GM15510 (cell line): Measurements from ENCODE around the gene CSAG3.
"Not testable (repeated sequence)": the region's sequence is repeated elsewhere in the genome, so short reads cannot be mapped to it uniquely, and the experiment has no call there.

Experiments used
- POLR2A ChIP-seq: IDR thresholded peaks from 3 replicates; pipeline ENCODE4 v1.6.1; 2011; ENCODE audit warnings: borderline replicate concordance; ENCODE audit not compliant: insufficient read length; ENCODE audit errors: extremely low read depth

CSAG3 gene

DNA sequence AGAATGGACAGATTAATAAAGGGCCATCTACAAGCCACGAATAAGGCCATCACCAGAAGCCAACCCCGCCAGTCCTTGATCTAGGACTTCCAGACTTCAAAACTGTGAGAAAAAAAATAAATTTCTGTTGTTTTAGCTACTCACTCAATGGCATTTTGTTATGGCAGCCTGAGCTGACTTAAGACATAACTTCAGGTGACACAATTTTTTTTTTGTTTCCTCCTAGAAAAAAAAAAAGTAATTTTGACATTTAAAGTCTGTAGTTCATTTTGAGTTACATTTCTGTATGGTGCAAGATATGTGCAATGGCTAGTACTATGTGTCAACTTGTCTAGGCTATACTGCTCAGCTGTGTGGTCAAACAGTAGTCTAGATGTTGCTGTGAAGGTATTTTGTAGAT is at the start of gene CSAG3:
Gene CSAG3, plus strand, starts transcription at position 301 of the 400 bp plus-strand sequence.
- not testable (repeated sequence) for TF ChIP-seq POLR2A

DNA sequence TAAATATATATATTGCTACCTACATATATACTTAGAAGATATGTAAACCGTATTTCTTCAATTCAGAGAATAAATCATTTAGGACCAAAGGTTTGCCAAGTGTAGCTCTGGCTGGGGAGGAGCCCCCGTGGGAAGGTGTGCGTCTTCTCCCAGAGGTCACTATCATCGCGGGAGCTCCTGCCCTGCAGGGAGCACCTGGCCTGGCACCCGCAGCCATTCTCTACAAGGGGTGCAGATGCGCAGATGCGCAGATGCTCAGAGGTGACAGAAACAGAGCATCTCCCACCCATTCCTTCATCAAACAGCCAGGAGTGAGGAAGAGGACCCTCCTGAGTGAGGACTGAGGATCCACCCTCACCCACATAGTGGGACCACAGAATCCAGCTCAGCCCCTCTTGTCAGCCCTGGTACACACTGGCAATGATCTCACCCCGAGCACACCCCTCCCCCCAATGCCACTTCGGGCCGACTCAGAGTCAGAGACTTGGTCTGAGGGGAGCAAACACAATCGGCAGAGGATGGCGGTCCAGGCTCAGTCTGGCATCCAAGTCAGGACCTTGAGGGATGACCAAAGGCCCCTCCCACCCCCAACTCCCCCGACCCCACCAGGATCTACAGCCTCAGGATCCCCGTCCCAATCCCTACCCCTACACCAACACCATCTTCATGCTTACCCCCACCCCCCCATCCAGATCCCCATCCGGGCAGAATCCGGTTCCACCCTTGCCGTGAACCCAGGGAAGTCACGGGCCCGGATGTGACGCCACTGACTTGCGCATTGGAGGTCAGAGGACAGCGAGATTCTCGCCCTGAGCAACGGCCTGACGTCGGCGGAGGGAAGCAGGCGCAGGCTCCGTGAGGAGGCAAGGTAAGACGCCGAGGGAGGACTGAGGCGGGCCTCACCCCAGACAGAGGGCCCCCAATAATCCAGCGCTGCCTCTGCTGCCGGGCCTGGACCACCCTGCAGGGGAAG is 44.9 kb upstream of the CSAG3 start, which contains the start of gene MAGEA2B:
Gene MAGEA2B, plus strand, starts transcription at position 814 of the 973 bp plus-strand sequence. CDS start 2,479 bp downstream, outside the sequence.
- TF ChIP-seq POLR2A, result not testable (repeated sequence)

DNA sequence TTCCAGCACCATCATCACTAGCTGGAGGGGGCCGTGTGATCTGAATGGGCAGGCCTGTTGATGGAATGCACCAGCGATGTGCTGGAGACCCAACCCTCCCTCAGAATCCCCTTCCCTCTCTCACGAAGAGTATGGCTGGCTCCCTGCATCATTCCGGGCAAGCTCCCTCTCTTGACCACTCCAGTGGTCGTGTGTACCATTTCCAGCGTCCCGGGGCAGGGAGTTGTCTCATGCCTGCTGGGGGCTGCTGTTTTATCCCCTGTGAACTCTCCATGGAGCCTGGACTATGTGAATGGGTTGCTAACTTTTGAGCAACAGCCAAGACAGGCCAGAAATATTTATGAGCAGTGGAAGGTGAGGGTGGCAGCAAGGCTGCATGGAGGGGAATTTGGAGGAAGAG is 33.6 kb upstream of the CSAG3 start:
- no peak for TF ChIP-seq POLR2A

DNA sequence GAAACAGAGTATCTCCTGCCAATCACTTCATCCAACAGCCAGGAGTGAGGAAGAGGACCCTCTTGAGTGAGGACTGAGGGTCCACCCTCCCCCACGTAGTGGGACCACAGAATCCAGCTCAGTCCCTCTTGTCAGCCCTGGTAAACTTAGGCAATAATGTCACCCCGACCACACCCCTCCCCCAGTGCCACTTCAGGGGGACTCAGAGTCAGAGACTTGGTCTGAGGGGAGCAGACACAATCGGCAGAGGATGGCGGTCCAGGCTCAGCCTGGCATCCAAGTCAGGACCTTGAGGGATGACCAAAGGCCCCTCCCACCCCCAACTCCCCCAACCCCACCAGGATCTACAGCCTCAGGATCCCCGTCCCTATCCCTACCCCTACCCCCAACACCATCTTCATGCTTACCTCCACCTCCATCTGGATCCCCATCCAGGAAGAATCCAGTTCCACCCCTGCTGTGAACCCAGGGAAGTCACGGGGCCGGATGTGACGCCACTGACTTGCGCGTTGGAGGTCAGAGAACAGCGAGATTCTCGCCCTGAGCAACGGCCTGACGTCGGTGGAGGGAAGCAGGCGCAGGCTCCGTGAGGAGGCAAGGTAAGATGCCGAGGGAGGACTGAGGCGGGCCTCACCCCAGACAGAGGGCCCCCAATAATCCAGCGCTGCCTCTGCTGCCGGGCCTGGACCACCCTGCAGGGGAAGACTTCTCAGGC is 25.6 kb upstream of the CSAG3 start, which contains the start of the genes CSAG1 and MAGEA12:
Gene CSAG1, minus strand, starts transcription at position 461 of the 715 bp plus-strand sequence. CDS start 1,261 bp downstream, outside the sequence.
Gene MAGEA12, plus strand, starts transcription at position 497 of the 715 bp plus-strand sequence. CDS start 2,405 bp downstream, outside the sequence.
- no peak for TF ChIP-seq POLR2A

DNA sequence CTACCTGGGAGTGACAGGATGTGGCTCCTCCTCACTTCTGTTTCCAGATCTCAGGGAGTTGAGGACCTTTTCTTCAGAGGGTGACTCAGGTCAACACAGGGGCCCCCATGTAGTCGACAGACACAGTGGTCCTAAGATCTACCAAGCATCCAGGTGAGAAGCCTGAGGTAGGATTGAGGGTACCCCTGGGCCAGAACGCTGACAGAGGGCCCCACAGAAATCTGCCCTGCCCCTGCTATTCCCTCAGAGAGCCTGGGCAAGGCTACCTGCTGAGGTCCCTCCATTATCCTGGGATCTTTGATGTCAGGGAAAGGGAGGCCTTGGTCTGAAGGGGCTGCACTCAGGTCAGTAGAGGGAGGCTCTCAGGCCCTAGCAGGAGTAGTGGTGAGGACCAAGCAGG is 23.9 kb upstream of the CSAG3 start:
- TF ChIP-seq POLR2A, result no peak

DNA sequence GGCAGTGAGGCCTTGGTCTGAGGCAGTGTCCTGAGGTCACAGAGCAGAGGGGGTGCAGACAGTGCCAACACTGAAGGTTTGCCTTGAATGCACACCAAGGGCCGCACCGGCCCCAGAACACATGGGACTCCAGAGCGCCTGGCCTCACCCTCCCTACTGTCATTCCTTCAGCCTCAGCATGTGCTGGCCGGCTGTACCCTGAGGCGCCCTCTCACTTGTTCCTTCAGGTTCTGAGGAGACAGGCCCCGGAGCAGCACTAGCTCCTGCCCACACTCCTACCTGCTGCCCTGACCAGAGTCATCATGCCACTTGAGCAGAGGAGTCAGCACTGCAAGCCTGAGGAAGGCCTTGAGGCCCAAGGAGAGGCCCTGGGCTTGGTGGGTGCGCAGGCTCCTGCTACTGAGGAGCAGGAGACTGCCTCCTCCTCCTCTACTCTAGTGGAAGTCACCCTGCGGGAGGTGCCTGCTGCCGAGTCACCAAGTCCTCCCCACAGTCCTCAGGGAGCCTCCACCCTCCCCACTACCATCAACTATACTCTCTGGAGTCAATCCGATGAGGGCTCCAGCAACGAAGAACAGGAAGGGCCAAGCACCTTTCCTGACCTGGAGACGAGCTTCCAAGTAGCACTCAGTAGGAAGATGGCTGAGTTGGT is 23.0 kb upstream of the CSAG3 start:
- TF ChIP-seq POLR2A, result no peak

DNA sequence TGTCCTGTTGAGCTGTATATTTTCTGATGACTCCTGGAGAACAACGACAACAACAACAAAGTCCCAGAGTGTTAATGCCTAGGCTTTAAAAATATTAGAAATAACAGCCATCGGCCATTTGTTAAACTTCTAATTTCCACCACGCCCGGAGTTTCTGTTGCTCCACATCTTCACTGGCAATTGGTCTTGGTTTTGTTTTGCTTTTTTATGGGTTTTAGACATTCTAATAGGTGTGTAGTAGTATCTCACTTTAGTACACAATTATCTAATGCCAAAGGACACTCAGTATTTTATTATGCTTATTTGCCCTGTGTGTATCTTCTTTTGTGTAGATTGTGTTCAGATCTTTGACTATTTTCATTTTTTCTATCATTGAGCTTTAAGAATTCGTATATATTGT is 20.5 kb upstream of the CSAG3 start:
- no peak for TF ChIP-seq POLR2A

DNA sequence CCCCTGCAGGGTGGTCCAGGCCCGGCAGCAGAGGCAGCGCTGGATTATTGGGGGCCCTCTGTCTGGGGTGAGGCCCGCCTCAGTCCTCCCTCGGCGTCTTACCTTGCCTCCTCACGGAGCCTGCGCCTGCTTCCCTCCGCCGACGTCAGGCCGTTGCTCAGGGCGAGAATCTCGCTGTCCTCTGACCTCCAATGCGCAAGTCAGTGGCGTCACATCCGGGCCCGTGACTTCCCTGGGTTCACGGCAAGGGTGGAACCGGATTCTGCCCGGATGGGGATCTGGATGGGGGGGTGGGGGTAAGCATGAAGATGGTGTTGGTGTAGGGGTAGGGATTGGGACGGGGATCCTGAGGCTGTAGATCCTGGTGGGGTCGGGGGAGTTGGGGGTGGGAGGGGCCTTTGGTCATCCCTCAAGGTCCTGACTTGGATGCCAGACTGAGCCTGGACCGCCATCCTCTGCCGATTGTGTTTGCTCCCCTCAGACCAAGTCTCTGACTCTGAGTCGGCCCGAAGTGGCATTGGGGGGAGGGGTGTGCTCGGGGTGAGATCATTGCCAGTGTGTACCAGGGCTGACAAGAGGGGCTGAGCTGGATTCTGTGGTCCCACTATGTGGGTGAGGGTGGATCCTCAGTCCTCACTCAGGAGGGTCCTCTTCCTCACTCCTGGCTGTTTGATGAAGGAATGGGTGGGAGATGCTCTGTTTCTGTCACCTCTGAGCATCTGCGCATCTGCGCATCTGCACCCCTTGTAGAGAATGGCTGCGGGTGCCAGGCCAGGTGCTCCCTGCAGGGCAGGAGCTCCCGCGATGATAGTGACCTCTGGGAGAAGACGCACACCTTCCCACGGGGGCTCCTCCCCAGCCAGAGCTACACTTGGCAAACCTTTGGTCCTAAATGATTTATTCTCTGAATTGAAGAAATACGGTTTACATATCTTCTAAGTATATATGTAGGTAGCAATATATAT is 5.0 kb upstream of the CSAG3 start, which contains the start of gene MAGEA2:
Gene MAGEA2, minus strand, starts transcription at position 157 of the 965 bp plus-strand sequence. CDS start 2,479 bp downstream, outside the sequence.
- TF ChIP-seq POLR2A, result not testable (repeated sequence)

DNA sequence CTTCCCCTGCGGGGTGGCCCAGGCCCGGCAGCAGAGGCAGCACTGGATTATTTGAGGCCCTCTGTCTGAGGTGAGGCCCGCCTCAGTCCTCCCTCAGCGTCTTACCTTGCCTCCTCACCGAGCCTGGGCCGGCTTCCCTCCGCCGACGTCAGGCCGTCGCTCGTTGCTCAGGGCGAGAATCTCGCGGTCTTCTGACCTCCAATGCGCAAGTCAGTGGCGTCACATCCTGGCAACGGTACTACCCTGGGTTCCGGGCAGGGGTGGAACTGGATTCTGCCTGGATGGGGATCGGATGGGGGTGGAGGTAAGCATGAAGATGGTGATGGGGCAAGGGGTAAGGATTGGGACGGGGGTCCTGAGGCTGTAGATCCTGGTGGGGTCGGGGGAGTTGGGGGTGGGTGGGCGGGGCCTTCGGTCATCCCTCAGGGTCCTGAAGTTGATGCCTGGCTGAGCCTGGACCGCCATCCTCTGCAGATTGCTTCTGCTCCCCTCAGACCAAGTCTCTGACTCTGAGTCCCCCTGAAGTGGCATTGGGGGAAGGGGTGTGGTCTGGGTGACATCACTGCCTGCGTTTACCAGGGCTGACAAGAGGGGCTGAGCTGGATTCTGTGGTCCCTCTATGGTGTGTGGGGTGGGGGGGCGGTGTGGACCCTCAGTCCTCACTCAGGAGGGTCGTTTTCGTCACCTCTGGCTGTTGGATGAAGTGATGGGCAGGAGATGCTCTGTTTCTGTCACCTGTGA is 10.7 kb downstream of the CSAG3 start, which contains the start of gene MAGEA6:
Gene MAGEA6, minus strand, starts transcription at position 141 of the 741 bp plus-strand sequence. CDS start 2,039 bp downstream, outside the sequence.
- TF ChIP-seq POLR2A, result not testable (repeated sequence)

DNA sequence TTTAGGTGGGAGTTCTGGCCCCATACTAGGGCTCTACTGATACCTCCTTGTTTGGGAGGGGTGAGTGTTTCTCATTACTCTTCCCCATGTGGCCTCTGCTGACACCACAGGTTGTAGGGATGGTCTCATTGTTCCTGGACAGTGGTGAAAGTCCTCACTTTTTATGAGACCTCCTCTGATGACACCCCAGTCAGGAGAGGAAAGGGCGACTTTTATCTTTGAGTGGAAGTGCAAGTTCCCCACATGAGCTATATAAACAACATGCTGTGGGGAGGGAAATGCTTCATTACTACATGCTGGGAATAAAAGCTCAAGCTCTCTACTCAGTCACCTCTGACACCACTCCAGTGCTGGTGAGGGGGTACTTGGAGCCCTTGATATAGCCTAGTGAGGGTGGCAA is 39.9 kb downstream of the CSAG3 start:
- TF ChIP-seq POLR2A, result no peak

DNA sequence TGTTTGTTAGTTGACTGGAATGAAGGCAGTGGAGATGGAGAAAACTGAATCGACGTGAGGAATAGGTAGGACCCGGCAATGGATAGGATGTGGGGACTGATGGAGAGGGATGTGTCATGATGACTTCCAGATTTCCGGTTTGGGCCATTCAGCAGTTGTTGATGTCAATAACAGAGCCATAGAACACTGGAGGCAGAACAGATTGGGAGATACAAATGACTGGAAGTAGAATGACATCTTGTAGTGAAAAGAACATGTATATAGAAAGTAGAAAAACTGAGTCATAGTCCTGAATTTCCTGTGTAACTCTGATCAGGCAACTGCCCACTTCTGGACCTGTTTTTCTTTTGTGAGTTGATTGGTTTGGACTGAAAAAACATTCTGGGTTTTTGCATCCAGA is 47.0 kb downstream of the CSAG3 start:
- TF ChIP-seq POLR2A, result no peak
